GM19239 (cell line): ENCODE data around the gene TCF12.

Experiments
- DNase-seq: peaks from one replicate; pipeline ENCODE4 v3.0.0; 2011; ENCODE audit warnings: low spot score; ENCODE audit not compliant: insufficient read length
- FAIRE-seq: peaks from 2 replicates; lab custom pipeline; 2011; peaks lifted over from hg19 to GRCh38; lab: Jason Lieb, UNC

TCF12 gene

GRCh38 chr15:57114070-57114469 is 195.6 kb downstream of the TCF12 start:
- peak; percentile 81 for FAIRE-seq
- DNase-seq: no peak

- FAIRE-seq (peak; percentile 78), DNase-seq (no peak)
Observed at GRCh38 chr15:57118013-57118799, 199.8 kb downstream of the TCF12 start.

GRCh38 chr15:57122080-57122840 is 203.8 kb downstream of the TCF12 start:
- FAIRE-seq: no peak

GRCh38 chr15:57124036-57124435 is 205.6 kb downstream of the TCF12 start:
- no peak for FAIRE-seq

More at GRCh38 chr15:57122080-57122840, 203.8 kb downstream of the TCF12 start:
- no peak for DNase-seq

GRCh38 chr15:57129064-57129463 is 210.6 kb downstream of the TCF12 start:
- peak; percentile 74 for FAIRE-seq
- DNase-seq: no peak

More at GRCh38 chr15:57124036-57124435, 205.6 kb downstream of the TCF12 start:
- DNase-seq: no peak

- DNase-seq: no peak
- peak; percentile 44 for FAIRE-seq
Observed at GRCh38 chr15:57130956-57131355, 212.5 kb downstream of the TCF12 start.

GRCh38 chr15:57133127-57133968 is 214.9 kb downstream of the TCF12 start:
- no peak for DNase-seq
- FAIRE-seq: peak; percentile 37

- DNase-seq (no peak), FAIRE-seq (peak; percentile 67)
Observed at GRCh38 chr15:57134071-57134605, 215.7 kb downstream of the TCF12 start.

GRCh38 chr15:57134851-57135250 is 216.4 kb downstream of the TCF12 start:
- FAIRE-seq: no peak
- no peak for DNase-seq

GRCh38 chr15:57135800-57136199 is 217.4 kb downstream of the TCF12 start:
- FAIRE-seq (no peak), DNase-seq (no peak)

GRCh38 chr15:57138349-57138788 is 219.9 kb downstream of the TCF12 start:
- DNase-seq (no peak), FAIRE-seq (peak; percentile 72)

- FAIRE-seq (no peak), DNase-seq (no peak)
Observed at GRCh38 chr15:57143511-57144078, 225.2 kb downstream of the TCF12 start.

GRCh38 chr15:57144448-57144847 is 226.0 kb downstream of the TCF12 start:
- no peak for DNase-seq
- no peak for FAIRE-seq

GRCh38 chr15:57146506-57147201 is 228.2 kb downstream of the TCF12 start:
- FAIRE-seq (peak; percentile 78), DNase-seq (no peak)

- no peak for FAIRE-seq
- no peak for DNase-seq
Observed at GRCh38 chr15:57147621-57148020, 229.2 kb downstream of the TCF12 start.

- DNase-seq: no peak
- no peak for FAIRE-seq
Observed at GRCh38 chr15:57148262-57148661, 229.8 kb downstream of the TCF12 start.

- FAIRE-seq (no peak), DNase-seq (no peak)
Observed at GRCh38 chr15:57149196-57149595, 230.8 kb downstream of the TCF12 start.

- DNase-seq: no peak
- FAIRE-seq: no peak
Observed at GRCh38 chr15:57150066-57150865, 231.8 kb downstream of the TCF12 start.
